Mucosa of stomach (tissue), 1 donor: Measurements from ENCODE around the gene PALLD.
"Not testable (repeated sequence)": the region's sequence is repeated elsewhere in the genome, so short reads cannot be mapped to it uniquely, and the experiment has no call there.

Source experiments
- H3K27me3 ChIP-seq: one replicate; pipeline ENCODE4 v1.7.0; 2013; ENCODE audit warnings: mild to moderate bottlenecking, low read length; ENCODE audit not compliant: control insufficient read depth, insufficient read depth
- H3K36me3 ChIP-seq: one replicate; pipeline ENCODE4 v1.7.0; 2013; ENCODE audit warnings: low read length; ENCODE audit not compliant: control insufficient read depth, insufficient read depth
- H3K4me1 ChIP-seq: one replicate; pipeline ENCODE4 v1.7.0; 2013; ENCODE audit warnings: mild to moderate bottlenecking, low read length; ENCODE audit not compliant: control insufficient read depth, insufficient read depth
- H3K4me3 ChIP-seq: one replicate; pipeline ENCODE4 v1.7.0; 2013; ENCODE audit warnings: low read length
- H3K9ac ChIP-seq: one replicate; pipeline ENCODE4 v1.7.0; 2013; ENCODE audit warnings: mild to moderate bottlenecking, low read length, moderate library complexity
- H3K9me3 ChIP-seq: one replicate; pipeline ENCODE4 v1.7.0; 2013; ENCODE audit warnings: mild to moderate bottlenecking, low read length, moderate library complexity; ENCODE audit not compliant: control insufficient read depth
- donor health status: Pancreatic carcinoma.

The PALLD gene

DNA sequence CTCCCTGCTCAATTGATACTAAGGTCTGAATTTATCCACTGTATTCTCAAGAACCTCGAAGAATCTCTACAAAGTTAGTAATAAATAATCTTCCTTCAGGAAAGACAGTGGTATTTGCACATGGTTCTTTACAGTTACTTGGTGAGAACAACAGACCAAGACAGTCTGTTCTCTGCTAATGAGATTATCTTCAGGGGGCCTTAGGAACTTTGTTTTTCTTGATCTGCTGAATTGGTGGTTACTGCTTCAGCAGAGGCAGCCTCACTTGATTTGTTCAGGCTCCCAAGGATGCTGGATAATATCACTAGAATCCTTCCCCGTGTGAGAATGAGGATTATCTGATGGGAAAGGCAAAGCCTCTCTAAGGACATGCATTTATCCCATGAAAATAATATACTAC is 448.4 kb downstream of the PALLD start:
- no peaks in the 10 kb centered on the region for H3K4me1 ChIP-seq
- no peaks in the 10 kb centered on the region for H3K9me3 ChIP-seq
- H3K36me3 ChIP-seq, result no peaks in the 10 kb centered on the region
- no peak overlapping the region for H3K4me3 ChIP-seq
- H3K27me3 ChIP-seq, result no peaks in the 10 kb centered on the region
- no peak overlapping the region for H3K9ac ChIP-seq

GRCh38 chr4:168952821-168953246 is 456.0 kb downstream of the PALLD start:
- not testable (repeated sequence) for H3K4me3 ChIP-seq, H3K4me1 ChIP-seq, H3K36me3 ChIP-seq, H3K9ac ChIP-seq, H3K27me3 ChIP-seq, H3K9me3 ChIP-seq

- H3K4me1 ChIP-seq, result peaks cover 7% of the 10 kb centered on the region
- no peak overlapping the region for H3K9ac ChIP-seq
- H3K4me3 ChIP-seq, result no peak overlapping the region
- no peaks in the 10 kb centered on the region for H3K9me3 ChIP-seq
- no peaks in the 10 kb centered on the region for H3K27me3 ChIP-seq
- no peaks in the 10 kb centered on the region for H3K36me3 ChIP-seq
Measured at GRCh38 chr4:168955674-168956073, 458.8 kb downstream of the PALLD start.

DNA sequence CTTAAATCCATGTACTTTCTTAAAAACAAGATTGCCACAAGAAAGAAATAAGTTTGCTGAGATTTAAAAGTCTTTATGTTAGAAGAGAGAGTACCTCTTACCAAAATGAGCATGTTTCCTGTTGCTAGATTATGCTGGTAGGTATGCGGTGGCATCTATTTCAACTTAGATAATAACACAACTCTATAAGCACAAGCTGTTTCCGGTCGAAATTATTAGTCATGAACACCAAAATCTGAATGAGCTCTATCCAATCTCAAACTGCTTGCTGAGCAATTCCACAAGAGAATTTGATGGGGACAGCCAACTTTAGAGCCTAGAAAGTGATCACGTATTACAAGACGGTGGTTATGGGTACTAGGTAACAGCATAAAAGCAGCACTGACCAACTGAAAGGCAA is 463.9 kb downstream of the PALLD start:
- Histone ChIP-seq H3K27me3 (no peaks in the 10 kb centered on the region), H3K9me3 (no peaks in the 10 kb centered on the region), H3K9ac (no peak overlapping the region), H3K4me1 (no peaks in the 10 kb centered on the region), H3K36me3 (no peaks in the 10 kb centered on the region), H3K4me3 (no peak overlapping the region)

DNA sequence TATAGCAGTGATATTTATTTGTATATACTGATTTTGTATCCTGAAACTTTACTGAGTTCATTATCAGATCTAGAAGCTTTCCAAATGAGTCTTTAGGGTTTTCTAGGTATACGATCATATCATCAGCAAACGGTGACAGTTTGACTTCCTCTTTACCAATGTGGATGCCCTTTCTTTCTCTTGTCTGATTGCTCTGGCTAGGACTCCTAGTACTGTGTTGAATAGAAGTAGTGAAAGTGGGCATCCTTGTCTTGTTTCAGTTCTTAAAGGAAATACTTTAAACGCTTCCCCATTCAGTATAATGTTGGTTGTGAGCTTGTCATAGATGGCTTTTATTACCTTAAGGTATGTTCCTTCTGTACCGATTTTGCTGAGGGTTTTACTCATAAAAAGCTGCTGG is 475.7 kb downstream of the PALLD start:
- no peaks in the 10 kb centered on the region for H3K27me3 ChIP-seq
- no peak overlapping the region for H3K9ac ChIP-seq
- no peak overlapping the region for H3K4me3 ChIP-seq
- H3K36me3 ChIP-seq, result peaks cover 5% of the 10 kb centered on the region
- H3K4me1 ChIP-seq, result no peaks in the 10 kb centered on the region
- no peaks in the 10 kb centered on the region for H3K9me3 ChIP-seq
